ENCODE measurements around the gene MEFV.
"Not testable (repeated sequence)": the region's sequence is repeated elsewhere in the genome, so short reads cannot be mapped to it uniquely, and the experiment has no call there.

MEFV gene, protein sequence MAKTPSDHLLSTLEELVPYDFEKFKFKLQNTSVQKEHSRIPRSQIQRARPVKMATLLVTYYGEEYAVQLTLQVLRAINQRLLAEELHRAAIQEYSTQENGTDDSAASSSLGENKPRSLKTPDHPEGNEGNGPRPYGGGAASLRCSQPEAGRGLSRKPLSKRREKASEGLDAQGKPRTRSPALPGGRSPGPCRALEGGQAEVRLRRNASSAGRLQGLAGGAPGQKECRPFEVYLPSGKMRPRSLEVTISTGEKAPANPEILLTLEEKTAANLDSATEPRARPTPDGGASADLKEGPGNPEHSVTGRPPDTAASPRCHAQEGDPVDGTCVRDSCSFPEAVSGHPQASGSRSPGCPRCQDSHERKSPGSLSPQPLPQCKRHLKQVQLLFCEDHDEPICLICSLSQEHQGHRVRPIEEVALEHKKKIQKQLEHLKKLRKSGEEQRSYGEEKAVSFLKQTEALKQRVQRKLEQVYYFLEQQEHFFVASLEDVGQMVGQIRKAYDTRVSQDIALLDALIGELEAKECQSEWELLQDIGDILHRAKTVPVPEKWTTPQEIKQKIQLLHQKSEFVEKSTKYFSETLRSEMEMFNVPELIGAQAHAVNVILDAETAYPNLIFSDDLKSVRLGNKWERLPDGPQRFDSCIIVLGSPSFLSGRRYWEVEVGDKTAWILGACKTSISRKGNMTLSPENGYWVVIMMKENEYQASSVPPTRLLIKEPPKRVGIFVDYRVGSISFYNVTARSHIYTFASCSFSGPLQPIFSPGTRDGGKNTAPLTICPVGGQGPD
- 0.05 to 0.13 reads per million in 2 donors for total RNA-seq

DNA sequence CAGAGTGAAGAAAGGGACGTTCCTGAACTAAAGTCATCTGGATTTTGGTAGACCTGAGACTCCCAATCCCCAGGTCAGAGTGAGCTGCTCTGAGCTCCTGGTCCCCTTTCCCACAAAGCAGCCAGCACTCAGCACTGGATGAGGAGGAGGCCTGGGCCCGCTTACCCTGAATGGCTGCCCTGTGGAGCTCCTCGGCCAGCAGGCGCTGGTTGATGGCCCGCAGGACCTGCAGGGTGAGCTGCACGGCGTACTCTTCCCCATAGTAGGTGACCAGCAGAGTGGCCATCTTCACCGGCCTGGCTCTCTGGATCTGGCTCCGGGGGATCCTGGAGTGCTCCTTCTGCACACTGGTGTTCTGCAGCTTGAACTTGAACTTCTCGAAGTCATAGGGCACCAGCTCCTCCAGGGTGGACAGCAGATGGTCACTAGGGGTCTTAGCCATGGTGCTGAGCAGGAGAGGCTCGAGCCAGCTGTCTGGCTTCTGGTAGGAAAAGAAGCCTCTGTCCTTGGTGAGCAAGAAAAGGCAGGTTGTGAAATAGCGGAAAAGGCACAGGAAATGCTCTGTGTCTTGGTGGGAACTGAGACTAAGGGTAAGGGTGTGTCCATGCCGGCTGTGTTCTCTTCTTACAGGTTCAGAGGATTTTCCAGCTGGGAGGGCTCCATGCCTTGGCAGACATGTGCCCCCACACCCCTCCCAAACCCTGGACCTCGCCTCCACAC is at the start of gene MEFV:
TSS of gene MEFV (minus strand) at position 488 of the 720 bp plus-strand sequence. CDS start at position 442, 46 bp downstream.
- no peak for DNase-seq

DNA sequence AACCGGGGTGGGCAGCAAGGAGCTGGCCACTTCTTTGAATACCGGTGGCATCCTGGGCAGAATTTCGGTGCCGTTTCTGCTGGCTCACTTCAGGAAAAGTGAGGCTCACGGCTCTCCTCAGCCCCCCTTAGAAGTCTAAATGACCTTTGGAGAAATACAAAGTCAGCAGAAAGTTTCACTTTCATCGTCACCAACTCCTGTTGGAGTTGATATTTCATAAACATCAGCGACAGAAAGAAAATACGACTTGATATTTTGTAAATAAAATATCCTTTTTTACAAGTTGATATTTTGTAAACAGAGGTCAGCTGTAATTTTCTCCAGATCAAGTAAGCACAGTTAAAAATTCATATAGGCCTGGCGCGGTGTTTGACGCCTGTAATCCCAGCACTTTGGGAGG is 49.6 kb upstream of the MEFV start:
- DNase-seq = no peak

DNA sequence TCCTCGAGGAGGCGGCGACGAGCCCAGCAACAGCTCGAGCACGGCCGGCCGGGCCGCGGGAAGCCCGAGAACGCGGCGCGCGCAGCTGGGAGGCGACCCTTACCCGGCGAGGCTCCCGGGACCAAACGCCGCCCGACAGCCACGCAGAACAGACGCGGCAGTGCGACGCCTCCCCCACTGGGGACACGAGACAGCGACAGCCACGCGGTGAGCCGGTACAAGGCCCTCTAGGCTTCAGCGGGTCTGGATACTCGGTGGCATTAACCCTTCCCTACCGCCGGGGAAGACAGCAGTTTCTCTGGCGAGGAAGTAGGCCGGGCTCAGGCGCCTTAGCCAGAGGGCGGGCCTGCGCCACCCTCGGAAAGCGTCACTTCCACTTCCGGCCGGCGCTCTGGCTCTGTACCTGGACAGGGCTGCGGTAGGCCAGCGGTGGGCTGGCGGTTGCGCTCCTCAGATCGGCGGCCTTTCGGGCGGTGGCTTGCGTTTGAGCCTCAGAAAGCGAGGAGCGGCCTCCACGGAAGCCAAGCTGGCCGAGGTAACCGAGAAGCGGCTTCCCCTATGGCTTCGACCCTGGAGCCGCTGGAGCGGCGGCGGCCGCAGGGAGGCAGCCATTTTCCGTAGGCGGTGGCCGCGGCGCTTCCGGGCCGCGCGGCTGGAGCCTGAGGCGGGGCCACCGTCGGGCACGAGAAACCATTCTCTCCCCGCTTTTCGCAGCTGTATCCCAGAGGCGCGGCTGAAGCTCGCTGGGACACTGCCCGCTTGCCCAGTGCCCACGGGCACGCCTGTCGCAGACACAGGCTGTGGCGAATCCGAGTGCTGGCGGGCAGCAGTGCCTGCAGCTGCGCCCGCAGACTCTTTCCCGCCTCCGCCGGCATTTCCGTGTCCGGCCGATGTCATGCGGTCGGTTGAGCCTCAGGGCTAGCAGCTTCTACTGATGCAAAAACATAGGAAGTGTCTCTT is 49.0 kb upstream of the MEFV start, which contains the start of the genes TIGD7 and ZNF75A:
TSS of gene TIGD7 (minus strand) at position 322 of the 960 bp plus-strand sequence. CDS start 4,816 bp downstream, outside the sequence.
TSS of gene ZNF75A (plus strand) at position 389 of the 960 bp plus-strand sequence. CDS start 2,932 bp downstream, outside the sequence.
- DNase-seq = peak; percentile 60

DNA sequence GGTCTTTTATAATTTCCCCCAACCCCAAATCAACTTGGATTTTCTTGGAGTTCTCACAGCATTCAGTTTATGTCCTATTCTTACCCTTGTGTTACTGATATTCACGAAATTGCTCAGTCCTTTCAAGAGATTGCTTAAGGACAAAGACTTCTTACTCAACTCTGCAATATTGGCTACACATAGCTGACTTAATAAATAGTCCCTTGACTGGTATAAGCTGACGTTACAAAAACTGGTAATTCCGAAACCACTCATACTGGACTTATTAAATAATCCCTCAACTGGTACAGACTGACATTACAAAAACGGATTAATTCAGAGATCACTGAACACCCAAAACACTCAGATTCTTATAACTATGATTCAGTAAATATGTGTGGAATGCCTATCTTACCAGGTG is 47.9 kb upstream of the MEFV start:
- DNase-seq = no peak

DNA sequence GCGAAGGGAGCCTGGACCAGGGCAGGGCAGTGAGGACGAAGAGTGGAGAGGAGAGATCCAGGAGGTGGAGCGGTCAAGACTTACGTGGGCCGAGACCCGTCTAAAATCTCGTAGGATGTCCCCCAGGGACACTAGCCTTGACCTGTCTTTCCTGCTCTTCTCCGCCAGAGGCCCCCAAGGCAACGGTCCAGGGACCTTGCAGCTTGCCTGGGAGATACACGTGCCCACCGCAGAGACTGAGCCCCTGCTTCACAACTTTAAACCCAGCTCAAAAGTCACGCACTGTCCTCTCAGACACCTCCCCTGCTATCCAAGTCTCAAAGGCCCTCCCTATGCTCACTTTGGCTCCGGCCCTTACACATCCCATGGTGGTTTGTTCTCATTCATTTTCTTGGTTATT is 39.4 kb upstream of the MEFV start:
- DNase-seq = no peak

DNA sequence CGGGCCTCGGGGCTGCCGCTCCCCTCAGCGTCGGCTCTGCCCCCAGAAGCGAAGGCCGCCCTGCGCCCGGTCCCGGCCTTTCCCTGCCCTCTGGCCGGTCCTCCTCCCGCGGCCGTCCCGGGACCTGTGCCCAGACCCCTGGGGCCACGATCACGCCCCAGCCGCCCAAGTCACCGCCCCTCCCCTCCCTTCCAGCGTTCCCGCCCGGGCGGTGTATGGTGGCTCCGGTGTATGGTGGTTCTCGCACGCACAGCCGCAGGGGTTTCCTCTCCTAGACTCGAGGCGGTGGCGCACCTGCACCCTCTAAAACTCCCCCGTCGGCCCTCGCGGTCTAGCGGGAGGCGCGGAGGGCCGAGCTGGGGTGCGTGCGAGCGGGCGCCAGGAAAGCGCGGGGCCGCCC is 38.8 kb upstream of the MEFV start:
- no peak for DNase-seq

DNA sequence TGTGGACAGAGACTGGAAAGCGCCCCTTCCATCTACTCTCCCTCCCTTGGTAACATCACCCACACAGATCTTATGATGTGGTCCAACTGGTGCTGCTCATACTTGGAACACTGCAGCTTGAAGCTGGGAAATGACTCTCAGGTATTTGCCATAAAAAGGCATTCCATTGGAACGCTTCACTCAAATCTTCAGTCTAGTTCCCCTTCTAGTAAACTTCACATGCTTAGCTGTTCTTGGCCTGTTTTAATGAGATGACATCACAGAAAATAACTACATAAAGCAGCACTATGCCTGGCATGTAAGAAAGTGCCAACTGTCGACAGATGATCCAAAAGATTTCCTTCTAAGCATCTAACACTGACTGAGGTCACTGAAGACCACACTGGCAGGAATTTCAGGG is 36.2 kb upstream of the MEFV start:
- no peak for DNase-seq

DNA sequence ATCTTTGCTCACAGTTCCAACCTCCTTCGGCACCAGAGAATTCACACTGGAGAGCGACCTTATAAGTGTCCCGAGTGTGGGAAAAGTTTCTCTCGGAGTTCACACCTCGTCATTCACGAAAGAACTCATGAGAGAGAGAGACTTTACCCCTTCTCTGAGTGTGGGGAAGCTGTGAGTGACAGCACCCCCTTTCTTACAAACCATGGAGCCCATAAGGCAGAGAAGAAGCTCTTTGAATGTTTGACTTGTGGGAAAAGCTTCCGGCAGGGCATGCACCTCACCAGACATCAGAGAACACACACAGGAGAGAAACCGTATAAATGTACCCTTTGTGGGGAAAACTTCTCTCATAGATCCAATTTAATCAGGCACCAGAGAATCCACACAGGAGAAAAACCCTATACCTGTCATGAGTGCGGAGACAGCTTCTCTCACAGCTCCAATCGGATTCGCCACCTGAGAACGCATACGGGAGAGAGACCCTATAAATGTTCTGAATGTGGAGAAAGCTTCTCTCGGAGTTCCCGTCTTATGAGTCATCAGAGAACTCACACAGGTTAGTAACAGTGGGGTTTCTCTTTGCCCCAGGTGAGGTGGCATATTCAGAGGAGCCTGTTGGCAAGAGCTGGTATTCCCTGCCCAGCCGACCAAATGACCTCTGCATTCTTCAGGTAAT is 33.7 kb upstream of the MEFV start:
- DNase-seq = no peak

DNA sequence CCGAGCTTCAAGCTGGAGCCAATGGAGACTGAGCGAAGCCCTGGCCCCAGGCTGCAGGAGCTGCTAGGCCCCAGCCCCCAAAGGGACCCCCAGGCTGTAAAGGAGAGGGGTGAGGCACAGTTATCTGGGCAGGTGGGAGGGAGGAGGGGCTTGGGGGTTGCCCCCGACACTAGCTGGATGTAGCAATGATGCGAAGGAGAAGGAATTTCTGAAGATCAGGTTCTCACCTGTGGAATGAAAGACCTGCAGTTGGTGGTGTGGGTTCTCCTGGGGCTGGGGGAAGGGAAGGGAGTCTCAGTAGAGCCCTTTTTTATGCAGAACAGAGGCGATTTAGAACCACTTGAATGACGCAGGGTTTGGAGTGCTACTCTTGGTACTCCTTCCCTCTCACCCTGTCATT is 28.7 kb upstream of the MEFV start:
- no peak for DNase-seq

DNA sequence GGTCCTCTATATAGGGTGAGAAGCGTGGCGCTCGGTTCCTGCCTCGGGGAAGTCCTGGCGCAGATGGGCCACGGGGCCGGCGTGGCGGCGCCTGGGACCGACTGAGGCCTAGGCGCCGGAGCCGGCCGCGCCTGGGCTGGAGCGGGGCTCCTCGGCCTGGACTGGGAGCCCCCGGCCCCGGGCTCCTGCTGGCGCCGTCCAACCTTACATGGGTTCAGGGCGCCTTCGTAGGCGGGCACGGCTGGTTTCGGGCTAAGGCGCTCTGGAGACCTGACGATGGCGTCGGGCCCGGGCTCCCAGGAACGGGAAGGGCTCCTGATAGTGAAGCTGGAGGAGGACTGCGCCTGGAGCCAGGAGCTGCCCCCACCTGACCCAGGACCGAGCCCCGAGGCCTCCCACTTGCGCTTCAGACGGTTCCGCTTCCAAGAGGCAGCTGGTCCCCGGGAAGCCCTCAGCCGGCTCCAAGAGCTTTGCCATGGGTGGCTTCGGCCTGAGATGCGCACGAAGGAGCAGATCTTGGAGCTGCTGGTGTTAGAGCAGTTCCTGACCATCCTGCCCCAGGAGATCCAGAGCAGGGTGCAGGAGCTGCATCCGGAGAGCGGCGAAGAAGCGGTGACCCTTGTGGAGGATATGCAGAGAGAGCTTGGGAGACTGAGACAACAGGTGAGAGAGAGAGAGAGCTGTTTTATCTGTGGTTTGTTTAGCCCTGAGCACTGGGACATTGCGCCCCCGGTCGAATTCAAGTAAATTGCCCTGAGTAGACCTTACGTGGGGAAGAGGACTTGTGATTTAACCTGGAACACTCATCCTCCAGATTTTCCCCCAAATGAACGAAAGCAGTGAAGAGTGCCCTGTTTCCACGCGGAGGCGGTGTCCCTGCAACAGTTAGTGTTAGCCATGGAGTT is 27.4 kb upstream of the MEFV start:
- DNase-seq = no peak

DNA sequence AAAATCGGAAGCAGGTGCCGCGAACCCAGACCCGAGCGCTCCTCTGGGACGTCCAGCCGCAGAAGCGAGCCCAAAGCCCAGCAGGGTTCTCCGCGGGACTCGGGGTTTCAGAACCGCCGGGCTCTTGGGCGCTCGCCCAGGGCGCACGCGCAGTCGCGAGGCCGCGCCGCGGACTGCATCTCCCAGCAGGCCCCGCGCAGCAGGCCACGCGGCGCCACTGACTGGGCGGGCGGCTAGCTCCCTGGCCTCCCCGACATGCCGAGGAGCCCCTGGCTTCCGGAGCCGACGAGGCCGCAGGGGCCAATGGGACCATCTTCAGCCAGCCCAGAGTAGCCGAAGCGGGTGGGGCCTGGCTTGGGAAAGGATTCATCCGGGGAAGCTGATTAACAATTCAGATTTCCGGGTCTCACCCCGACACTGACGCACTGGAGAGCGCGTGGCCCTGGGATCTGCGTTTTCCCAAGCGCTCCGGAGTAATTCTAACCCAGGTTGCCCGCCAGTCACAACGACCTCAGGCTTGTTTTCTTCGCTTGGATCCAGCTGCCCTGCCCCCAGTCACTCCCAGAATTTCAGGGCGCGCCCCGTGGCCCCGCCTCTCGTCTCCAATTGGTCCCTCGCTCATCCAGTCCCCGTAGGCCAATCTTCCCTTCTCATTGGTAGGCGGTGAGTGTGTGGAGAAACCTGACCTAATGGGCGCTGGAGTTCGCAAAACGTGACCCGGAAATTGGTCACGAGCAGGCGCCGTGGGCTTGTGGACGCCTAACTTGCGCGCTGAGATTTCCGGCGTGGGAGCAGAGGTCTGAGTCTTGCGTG is 26.5 kb upstream of the MEFV start, which contains the start of gene ZNF263:
TSS of gene ZNF263 (plus strand) at position 762 of the 813 bp plus-strand sequence. CDS start 328 bp downstream, outside the sequence.
- peak; percentile 87 for DNase-seq

DNA sequence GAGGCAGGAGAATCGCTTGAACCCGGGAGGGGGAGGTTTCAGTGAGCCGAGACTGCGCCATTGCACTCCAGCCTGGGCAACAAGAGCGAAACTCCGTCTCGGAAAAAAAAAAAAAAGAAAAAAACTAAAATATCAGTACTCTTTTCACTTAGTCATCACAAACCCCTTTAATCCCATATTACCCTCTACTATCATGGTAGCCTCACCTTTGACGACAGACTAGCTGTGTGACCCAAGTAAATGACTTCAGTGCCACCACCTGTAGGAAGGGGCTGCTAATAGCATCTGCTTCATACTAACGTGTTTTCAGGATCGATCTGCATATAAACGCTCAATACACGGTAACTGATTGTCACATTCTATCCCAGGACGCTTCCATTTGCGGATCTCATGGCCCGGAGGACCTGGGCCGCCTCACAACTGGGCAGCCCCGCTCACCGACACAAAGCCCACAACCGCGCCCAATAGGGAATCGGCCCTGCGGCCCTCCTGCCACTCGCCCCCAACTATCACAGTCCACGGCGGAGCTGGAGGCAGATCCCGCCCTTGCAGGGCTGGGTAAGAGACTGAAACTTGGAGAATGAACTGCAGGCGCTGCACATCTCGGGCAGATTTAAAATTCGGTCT is 25.8 kb upstream of the MEFV start:
- DNase-seq = no peak

DNA sequence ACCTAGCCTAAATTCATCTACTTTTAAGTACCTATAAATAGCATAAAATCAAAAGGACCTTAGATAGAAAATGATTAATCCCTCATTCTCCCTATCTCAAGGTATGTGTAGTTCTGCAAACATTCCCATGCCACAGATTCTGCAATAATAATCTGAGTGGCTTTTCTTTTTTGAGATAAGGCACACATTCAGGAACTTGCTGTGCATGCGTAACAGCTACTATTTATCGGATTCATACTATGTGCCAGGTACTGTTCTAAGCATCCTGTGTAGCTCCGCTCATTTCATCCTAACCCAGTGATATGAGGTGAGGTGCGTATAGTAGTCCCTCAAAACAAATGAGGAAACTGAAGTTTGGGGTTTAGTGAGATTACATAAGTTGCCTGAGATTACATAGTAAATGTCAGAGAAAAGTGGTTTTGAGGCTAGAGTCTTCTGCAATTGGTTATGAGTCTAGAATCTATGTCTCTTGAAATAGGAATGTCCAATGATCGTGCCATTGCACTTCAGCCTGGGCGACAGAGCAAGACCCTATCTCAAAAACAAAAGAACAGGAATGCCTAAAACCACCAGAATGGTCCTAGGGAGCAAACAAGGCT is 24.9 kb upstream of the MEFV start:
- DNase-seq = no peak

DNA sequence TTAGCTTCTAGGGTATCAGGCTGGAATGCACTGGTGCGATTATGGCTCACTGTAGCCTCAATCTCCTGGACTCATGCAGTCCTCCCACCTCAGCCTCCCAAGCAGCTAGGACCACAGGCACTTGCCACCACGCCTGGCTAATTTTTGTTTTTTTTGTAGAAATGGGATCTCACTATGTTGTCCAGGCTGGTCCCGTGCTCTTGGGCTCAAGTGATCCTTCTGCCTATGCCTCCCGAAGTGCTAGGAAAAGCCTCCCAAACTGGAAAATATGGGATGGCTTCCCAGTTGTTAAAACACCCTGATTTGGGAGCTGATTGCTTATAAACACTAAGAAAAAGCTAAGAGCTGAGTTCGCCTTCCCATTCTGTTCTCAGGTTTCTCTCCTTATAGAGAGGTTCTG is 20.2 kb upstream of the MEFV start:
- DNase-seq = no peak

DNA sequence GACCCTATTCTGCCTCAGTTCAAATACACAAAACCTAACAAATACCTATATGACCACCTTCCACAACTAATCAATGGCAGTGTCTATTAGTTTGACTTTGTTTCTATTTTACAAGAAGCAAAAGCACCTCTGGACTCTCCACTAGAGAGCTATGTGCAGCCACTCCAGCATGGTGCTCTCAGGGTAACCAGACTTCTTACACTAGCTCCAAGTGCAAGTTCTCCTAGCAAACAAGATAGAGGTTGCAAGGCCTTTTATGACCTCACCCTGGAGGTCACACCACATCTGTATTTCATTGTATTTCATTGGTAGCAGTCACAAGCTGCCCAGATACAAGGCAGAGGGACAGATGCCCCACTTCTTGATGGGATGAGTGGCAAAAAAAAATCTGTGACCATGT is 18.5 kb upstream of the MEFV start:
- DNase-seq = no peak

DNA sequence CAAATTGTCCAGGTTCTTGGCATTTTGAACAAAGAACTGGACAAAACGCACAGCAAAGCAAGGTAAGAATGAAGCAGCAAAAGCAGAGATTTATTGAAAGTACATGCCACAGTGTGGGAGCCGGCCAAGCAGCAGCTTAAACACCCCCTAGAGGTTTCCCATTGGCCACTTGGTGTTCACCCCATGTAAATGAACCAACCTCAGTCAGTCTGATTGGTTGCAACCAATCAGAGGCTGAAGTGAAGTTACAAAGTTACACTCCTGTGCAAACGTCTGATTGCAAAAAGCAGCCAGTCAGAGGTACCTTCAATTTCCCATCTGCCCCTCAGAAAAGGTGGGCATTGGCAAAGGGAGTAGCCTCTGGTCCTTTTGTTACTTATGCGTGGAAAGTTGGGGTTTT is 18.1 kb upstream of the MEFV start:
- DNase-seq = no peak

DNA sequence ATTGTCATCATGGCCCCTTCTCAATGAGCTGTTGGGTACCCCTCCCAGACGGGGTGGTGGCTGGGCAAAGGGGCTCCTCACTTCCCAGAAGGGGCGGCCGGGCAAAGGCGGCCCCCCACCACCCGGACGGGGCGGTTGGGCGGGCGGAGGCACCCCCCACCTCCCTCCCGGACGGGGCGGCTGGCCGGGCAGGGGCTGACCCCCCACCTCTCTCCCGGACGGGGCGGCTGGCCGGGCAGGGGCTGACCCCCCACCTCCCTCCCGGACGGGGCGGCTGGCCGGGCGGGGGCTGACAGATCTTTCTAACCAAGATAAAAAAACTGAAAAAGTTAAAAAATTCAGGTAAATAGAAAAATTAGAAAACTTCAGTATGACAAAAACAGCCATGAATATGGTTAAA is 14.8 kb upstream of the MEFV start:
- DNase-seq = not testable (repeated sequence)

DNA sequence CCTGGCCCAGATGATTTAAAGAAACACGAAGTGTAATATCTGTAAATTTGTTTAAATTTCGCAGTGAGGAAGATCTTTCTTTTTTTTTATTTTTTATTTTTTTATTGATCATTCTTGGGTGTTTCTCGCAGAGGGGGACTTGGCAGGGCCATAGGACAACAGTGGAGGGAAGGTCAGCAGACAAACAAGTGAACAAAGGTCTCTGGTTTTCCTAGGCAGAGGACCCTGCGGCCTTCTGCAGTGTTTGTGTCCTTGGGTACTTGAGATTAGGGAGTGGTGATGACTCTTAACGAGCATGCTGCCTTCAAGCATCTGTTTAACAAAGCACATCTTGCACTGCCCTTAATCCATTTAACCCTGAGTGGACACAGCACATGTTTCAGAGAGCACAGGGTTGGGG is 14.3 kb upstream of the MEFV start:
- DNase-seq = not testable (repeated sequence)

All from activated gamma-delta T cell (primary cell).